Muscle layer of colon (tissue), 2 donors: ENCODE measurements around the gene UGT3A1.

Experiments used
- H3K27ac ChIP-seq: one replicate; pipeline ENCODE4 v1.7.0; 2013; ENCODE audit warnings: low read depth, mild to moderate bottlenecking, low read length, moderate library complexity
- H3K27me3 ChIP-seq, 2 donors: one replicate each; pipeline ENCODE4 v1.7.0; 2013; ENCODE audit warnings: low read length in 2 of 2, mild to moderate bottlenecking in 2 of 2; ENCODE audit not compliant: insufficient read depth in 2 of 2, control insufficient read depth in 1 of 2
- H3K36me3 ChIP-seq: one replicate; pipeline ENCODE4 v1.7.0; 2013; ENCODE audit warnings: mild to moderate bottlenecking, low read length; ENCODE audit not compliant: insufficient read depth
- H3K4me1 ChIP-seq: one replicate; pipeline ENCODE4 v1.7.0; 2013; ENCODE audit warnings: mild to moderate bottlenecking, low read length; ENCODE audit not compliant: insufficient read depth
- H3K4me3 ChIP-seq, 2 donors: one replicate each; pipeline ENCODE4 v1.7.0; 2013; ENCODE audit warnings: low read length in 2 of 2, low read depth in 1 of 2, mild to moderate bottlenecking in 1 of 2, moderate library complexity in 1 of 2
- H3K9ac ChIP-seq: one replicate; pipeline ENCODE4 v1.7.0; 2013; ENCODE audit warnings: low read length
- H3K9me3 ChIP-seq: one replicate; pipeline ENCODE4 v1.7.0; 2013; ENCODE audit warnings: mild to moderate bottlenecking, low read length
- donor health status: abdominal sarcoma.
- donor health status: Adenocarcinoma of cecum.

Gene UGT3A1

GRCh38 chr5:35904443-35905132, 86.6 kb downstream of the UGT3A1 start:
- H3K9ac ChIP-seq, result no peak overlapping the region
- no peak overlapping the region for H3K27ac ChIP-seq
- no peaks in the 10 kb centered on the region for H3K4me1 ChIP-seq
- H3K4me3 ChIP-seq, result no peak overlapping the region
- H3K27me3 ChIP-seq, result no peaks in the 10 kb centered on the region
- no peaks in the 10 kb centered on the region for H3K36me3 ChIP-seq
- H3K9me3 ChIP-seq, result no peaks in the 10 kb centered on the region

GRCh38 chr5:35903631-35904203, 87.5 kb downstream of the UGT3A1 start:
- Histone ChIP-seq H3K9me3 (no peaks in the 10 kb centered on the region), H3K27ac (no peak overlapping the region), H3K27me3 (no peaks in the 10 kb centered on the region), H3K9ac (no peak overlapping the region), H3K4me1 (no peaks in the 10 kb centered on the region), H3K4me3 (no peak overlapping the region), H3K36me3 (no peaks in the 10 kb centered on the region)

- Histone ChIP-seq H3K36me3 (no peaks in the 10 kb centered on the region), H3K9ac (no peak overlapping the region), H3K27ac (no peak overlapping the region), H3K27me3 (no peaks in the 10 kb centered on the region), H3K4me1 (no peaks in the 10 kb centered on the region), H3K9me3 (no peaks in the 10 kb centered on the region), H3K4me3 (no peak overlapping the region)
Measured at GRCh38 chr5:35902046-35902672, 89.0 kb downstream of the UGT3A1 start.
